Lower lobe of right lung (tissue), 2 donors: ENCODE measurements around the gene TRMT112. TPM values are rescaled to one million over a fixed set of nuclear protein-coding genes. Genes with fewer than 3 reads are reported as not detected.

Source experiments
- ATAC-seq, 2 donors: fragments of 200-7000 bp; cut with Tn5 transposase; one replicate each; pipeline ENCODE4 v1.9.1; 2020 to 2022; ENCODE audit warnings: mild to moderate bottlenecking in 2 of 2, moderate library complexity in 2 of 2
- DNase-seq: peaks from one replicate; pipeline ENCODE4 v3.0.0-alpha.2; 2020
- H3K27ac ChIP-seq: fragments of 200-600 bp; one replicate; pipeline ENCODE4 v1.8.0; 2022
- H3K27me3 ChIP-seq: fragments of 200-600 bp; one replicate; pipeline ENCODE4 v1.8.0; 2022; ENCODE audit warnings: low read depth
- H3K36me3 ChIP-seq: fragments of 200-600 bp; one replicate; pipeline ENCODE4 v1.8.0; 2022; ENCODE audit warnings: mild to moderate bottlenecking
- H3K4me1 ChIP-seq: fragments of 200-600 bp; one replicate; pipeline ENCODE4 v1.8.0; 2022
- H3K4me3 ChIP-seq: fragments of 200-600 bp; one replicate; pipeline ENCODE4 v1.8.0; 2022; ENCODE audit warnings: mild to moderate bottlenecking
- H3K9me3 ChIP-seq: fragments of 200-600 bp; one replicate; pipeline ENCODE4 v1.8.0; 2022
- CTCF ChIP-seq: fragments of 200-600 bp; IDR thresholded peaks from one replicate; pipeline ENCODE4 v1.8.0; 2022; ENCODE audit warnings: antibody characterized with exemption, mild to moderate bottlenecking
- intact Hi-C: fragments of 100-400 bp; cut with DNase I; formaldehyde crosslinking; loops from one replicate; pipeline ENCODE4 v1.11.0; 2022
- total RNA-seq: library from RNA; stranded (reverse); fragmentation: NEBNext Ultra II Directional; extraction: Animal tissue kit (Norgen Biotek cat#: 25700); gene quantifications from one replicate; pipeline ENCODE4 v1.2.1, GENCODE V29; 2021
- donor health status: DM: no; HTN: yes; CAD: no; lungs with severe emphysema.

TRMT112 gene
- total RNA-seq, 1 donor from 2014 or later, result 178 TPM

DNA sequence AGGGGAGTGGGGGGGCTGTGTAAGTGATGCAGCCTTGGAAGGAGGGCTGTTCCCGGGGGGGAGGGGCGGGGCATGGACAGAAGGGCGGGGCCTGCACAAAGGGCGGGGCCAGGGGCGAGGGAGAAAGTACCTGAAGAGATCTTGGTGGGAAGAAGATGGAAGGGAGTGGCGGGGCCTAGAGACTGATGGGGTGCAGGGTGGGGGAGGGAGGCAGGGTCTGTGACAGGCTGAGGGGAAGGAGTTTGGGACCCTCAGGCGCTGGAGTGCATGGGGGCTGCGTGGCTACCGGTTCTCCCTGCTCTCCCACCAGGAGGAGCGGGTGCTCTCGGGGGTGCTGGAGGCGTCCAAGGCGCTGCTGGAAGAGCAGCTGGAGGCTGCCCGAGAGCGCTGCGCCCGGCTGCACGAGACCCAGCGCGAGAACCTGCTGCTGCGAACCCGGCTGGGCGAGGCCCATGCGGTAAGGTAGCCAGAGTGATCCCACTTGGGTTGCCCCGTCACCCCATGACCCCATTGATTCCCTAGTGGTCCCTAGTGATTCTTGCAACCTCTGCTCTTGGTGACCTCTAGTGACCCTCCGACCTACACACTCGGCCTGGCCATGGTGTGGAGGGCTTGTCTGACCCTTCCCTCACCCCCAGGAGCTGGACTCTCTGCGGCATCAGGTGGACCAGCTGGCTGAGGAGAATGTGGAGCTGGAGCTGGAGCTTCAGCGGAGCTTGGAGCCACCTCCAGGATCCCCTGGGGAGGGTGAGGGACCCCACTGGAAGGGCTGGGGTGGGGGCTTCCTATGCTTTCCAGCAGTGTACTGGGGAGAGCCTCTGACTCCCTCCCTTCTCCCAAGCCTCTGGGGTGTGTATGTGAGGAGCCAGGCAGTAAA is 25.7 kb upstream of the TRMT112 start:
- peaks cover 31% of the 10 kb centered on the region for H3K4me1 ChIP-seq
- peak overlapping the region; percentile 47 for H3K4me3 ChIP-seq
- no peaks in the 10 kb centered on the region for H3K9me3 ChIP-seq
- DNase-seq, result no peak
- no peak for TF ChIP-seq CTCF
- ATAC-seq, result no peak
- H3K27ac ChIP-seq, result no peak overlapping the region
- peaks cover 15% of the 10 kb centered on the region for H3K36me3 ChIP-seq
- no peaks in the 10 kb centered on the region for H3K27me3 ChIP-seq
- intact Hi-C loops, result no loop called here

DNA sequence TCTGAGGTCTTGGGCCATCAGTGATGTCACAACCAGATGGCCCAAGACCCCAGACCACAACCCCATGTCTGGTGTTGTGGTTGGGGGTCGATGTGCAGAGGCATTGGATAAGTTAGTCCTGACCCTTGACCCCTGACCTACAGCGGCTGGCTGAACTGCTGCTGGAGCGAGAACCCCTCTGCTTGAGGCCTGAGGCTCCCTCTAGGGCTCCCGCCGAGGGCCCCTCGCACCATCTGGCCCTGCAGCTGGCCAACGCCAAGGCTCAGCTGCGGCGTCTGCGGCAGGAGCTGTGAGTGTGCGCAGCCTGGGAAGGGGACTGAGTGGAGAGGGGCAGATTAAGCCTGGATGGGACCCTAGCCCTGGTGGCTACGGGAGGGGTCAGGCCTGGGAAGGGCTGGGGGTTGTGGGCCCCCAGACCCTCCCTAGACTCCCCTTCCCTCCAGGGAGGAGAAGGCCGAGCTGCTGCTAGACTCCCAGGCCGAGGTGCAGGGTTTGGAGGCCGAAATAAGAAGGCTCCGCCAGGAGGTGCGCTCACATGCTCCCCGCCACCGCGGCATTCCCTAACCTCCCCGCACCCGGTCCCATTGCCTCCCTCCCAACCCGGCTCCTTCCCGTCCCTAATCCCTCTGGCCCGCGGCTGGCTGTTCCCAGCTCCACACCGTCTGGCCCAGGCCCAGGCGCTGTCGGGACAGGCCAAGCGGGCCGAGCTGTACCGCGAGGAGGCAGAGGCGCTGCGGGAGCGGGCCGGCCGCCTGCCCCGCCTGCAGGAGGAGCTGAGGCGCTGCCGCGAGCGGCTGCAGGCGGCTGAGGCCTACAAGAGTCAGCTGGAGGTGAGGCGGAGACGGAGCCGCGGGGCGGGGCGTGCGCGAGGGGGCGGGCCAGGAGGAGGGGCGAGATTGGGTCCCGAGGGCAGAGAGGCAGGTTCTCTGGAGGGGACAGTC is 24.8 kb upstream of the TRMT112 start:
- Histone ChIP-seq H3K27me3 (no peaks in the 10 kb centered on the region), H3K36me3 (peaks cover 15% of the 10 kb centered on the region), H3K4me3 (peak overlapping the region; percentile 47), H3K4me1 (peaks cover 31% of the 10 kb centered on the region), H3K27ac (peak overlapping the region; percentile 76), H3K9me3 (no peaks in the 10 kb centered on the region)
- peak; percentile 93 to 95 for ATAC-seq
- intact Hi-C loops, result no loop called here
- DNase-seq, result peak; percentile 94
- TF ChIP-seq CTCF, result peak; percentile 47

DNA sequence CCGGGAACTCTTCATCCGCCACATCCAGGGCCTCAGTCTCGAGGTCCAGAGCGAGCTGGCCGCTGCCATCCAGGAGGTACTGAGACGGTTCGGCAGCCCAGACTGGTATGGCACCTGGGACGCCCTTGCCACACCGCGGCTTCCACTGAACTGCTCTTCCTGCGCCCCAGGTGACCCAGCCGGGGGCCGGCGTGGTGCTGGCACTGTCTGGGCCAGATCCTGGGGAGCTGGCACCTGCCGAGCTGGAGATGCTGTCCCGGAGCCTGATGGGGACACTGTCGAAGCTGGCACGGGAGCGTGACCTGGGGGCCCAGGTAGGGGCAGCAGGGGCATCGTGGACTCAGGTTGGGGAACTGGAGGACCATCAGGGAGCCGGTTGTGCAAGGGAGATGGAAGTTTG is 24.1 kb upstream of the TRMT112 start:
- H3K36me3 ChIP-seq, result peaks cover 15% of the 10 kb centered on the region
- DNase-seq (no peak), ATAC-seq (no peak)
- no peaks in the 10 kb centered on the region for H3K9me3 ChIP-seq
- peaks cover 31% of the 10 kb centered on the region for H3K4me1 ChIP-seq
- intact Hi-C loops, result no loop called here
- no peak overlapping the region for H3K4me3 ChIP-seq
- TF ChIP-seq CTCF, result no peak
- H3K27me3 ChIP-seq, result no peaks in the 10 kb centered on the region
- H3K27ac ChIP-seq, result peak overlapping the region; percentile 11

- TF ChIP-seq CTCF, result no peak
- Histone ChIP-seq H3K27me3 (no peaks in the 10 kb centered on the region), H3K36me3 (peaks cover 15% of the 10 kb centered on the region), H3K27ac (peak overlapping the region; percentile 65), H3K4me3 (peak overlapping the region; percentile 48), H3K9me3 (no peaks in the 10 kb centered on the region), H3K4me1 (peaks cover 31% of the 10 kb centered on the region)
- ATAC-seq, result peak in 1 of 2 donors; percentile 9
- peak; percentile 83 for DNase-seq
- intact Hi-C loops, result no loop called here
Measured at GRCh38 chr11:64340671-64341335, 23.4 kb upstream of the TRMT112 start.

GRCh38 chr11:64339754-64340408 is 22.5 kb upstream of the TRMT112 start, which contains the start of gene CCDC88B:
CCDC88B (plus strand) TSS chr11:64340204; CDS start chr11:64340267, 63 bp downstream.
- Histone ChIP-seq H3K27ac (peak within 1 kb of the TSS; percentile 65), H3K36me3 (peaks cover 15% of the 10 kb centered on the region), H3K4me3 (peak within 1 kb of the TSS; percentile 48), H3K4me1 (peaks cover 38% of the 10 kb centered on the region), H3K9me3 (no peaks in the 10 kb centered on the region), H3K27me3 (no peaks in the 10 kb centered on the region)
- TF ChIP-seq CTCF, result no peak
- ATAC-seq, result peak; percentile 43 to 63
- peak; percentile 90 for DNase-seq
- intact Hi-C loops, result no loop called here
